ENCODE results near the gene HLA-DRB5.
"Not testable (repeated sequence)": the region's sequence is repeated elsewhere in the genome, so short reads cannot be mapped to it uniquely, and the experiment has no call there.

The HLA-DRB5 gene

GRCh38 chr6:32529697-32530430 lies at the start of gene HLA-DRB5:
HLA-DRB5 (minus strand) TSS chr6:32530287; CDS start chr6:32530224, 63 bp downstream.
- no peak for TF ChIP-seq POLR2A (IDR thresholded peaks at IDR 0.05; ENCODE audit: low read length)
- no peak for TF ChIP-seq GATA1 (IDR thresholded peaks at IDR 0.05; ENCODE audit: low read depth, low read length)

GRCh38 chr6:32578962-32579361 lies 48.9 kb upstream of the HLA-DRB5 start:
- DNase-seq: no peak
- no peak for TF ChIP-seq GATA1 (IDR thresholded peaks at IDR 0.05; ENCODE audit: low read depth, low read length)
- TF ChIP-seq POLR2A (IDR thresholded peaks at IDR 0.05; ENCODE audit: low read length): no peak

More at GRCh38 chr6:32529697-32530430, at the start of gene HLA-DRB5:
- no peak for DNase-seq

- DNase-seq: not testable (repeated sequence)
Measured at GRCh38 chr6:32577493-32577892, 47.4 kb upstream of the HLA-DRB5 start.

GRCh38 chr6:32576250-32576649 lies 46.2 kb upstream of the HLA-DRB5 start:
- TF ChIP-seq POLR2A (IDR thresholded peaks at IDR 0.05; ENCODE audit: low read length) (no peak), GATA1 (IDR thresholded peaks at IDR 0.05; ENCODE audit: low read depth, low read length) (no peak)
- no peak for DNase-seq

DNA sequence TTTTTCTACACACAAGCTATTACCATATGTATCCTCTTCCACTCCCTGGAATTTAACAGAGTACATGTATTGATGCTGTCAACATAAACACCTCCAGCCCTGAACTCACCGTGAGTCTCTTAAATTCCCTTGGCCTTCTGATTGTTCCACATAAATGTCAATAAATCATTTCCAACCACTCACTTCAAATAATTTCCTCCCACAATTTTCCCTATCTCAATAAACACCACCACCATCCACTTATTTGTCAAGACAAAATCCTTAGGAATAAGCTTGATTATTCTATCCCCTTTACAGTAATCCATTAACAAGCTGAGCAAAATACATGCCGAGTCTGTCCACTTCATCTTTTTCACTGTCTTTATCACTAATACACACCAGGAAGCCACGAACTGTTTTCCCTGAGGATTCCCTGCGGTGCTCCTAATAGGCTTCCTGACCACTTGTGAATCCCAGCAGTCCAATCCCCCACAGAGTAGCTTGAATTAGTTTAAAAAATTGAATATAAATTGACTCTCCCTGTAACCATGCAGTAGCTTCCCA lies 40.3 kb upstream of the HLA-DRB5 start:
- no peak for TF ChIP-seq GATA1 (IDR thresholded peaks at IDR 0.05; ENCODE audit: low read depth, low read length)
- no peak for TF ChIP-seq POLR2A (IDR thresholded peaks at IDR 0.05; ENCODE audit: low read length)
- no peak for DNase-seq

- TF ChIP-seq GATA1 (IDR thresholded peaks at IDR 0.05; ENCODE audit: low read depth, low read length) (no peak), POLR2A (IDR thresholded peaks at IDR 0.05; ENCODE audit: low read length) (no peak)
- no peak for DNase-seq
Measured at GRCh38 chr6:32568561-32568960, 38.5 kb upstream of the HLA-DRB5 start.

GRCh38 chr6:32566957-32567356 lies 36.9 kb upstream of the HLA-DRB5 start:
- TF ChIP-seq GATA1 (IDR thresholded peaks at IDR 0.05; ENCODE audit: low read depth, low read length): no peak
- no peak for TF ChIP-seq POLR2A (IDR thresholded peaks at IDR 0.05; ENCODE audit: low read length)
- DNase-seq: no peak

- no peak for DNase-seq
- TF ChIP-seq POLR2A (IDR thresholded peaks at IDR 0.05; ENCODE audit: low read length): no peak
- no peak for TF ChIP-seq GATA1 (IDR thresholded peaks at IDR 0.05; ENCODE audit: low read depth, low read length)
Measured at GRCh38 chr6:32565511-32565910, 35.4 kb upstream of the HLA-DRB5 start.

- no peak for TF ChIP-seq POLR2A (IDR thresholded peaks at IDR 0.05; ENCODE audit: low read length)
- no peak for TF ChIP-seq GATA1 (IDR thresholded peaks at IDR 0.05; ENCODE audit: low read depth, low read length)
- no peak for DNase-seq
Measured at GRCh38 chr6:32562940-32563339, 32.9 kb upstream of the HLA-DRB5 start.

GRCh38 chr6:32559747-32560146 lies 29.7 kb upstream of the HLA-DRB5 start:
- DNase-seq: no peak
- TF ChIP-seq POLR2A (IDR thresholded peaks at IDR 0.05; ENCODE audit: low read length): no peak
- no peak for TF ChIP-seq GATA1 (IDR thresholded peaks at IDR 0.05; ENCODE audit: low read depth, low read length)

DNA sequence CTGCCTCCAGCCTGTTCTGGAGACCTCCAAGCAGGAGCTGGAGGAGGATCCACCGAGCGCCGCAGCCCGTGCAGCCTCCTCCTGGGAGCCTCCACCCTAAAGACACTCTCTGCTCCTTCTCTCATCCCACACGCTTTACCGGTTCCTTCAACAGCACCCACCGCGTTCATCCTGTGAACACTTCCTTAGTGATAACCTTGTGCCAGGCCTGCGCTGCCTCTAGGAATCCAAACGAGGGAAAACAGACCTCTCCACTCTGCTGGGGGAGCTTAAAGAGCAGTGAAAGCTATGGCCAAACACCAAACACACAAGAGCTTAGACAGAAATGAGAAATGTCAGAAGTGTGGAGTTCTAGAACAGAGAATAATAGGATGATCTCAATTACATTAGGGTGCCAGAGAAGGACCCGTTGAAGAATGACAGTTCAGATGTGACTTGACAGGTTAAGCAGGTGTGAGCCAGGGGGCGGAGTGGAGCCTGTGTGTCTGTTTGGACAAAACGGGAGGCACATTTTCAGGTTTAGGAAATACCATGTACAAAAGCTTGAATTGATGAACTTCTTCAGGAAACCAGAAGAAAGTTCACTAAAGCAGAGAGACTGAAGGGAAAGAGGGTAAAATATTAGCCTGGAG lies 28.5 kb upstream of the HLA-DRB5 start:
- TF ChIP-seq POLR2A (IDR thresholded peaks at IDR 0.05; ENCODE audit: low read length) (no peak), GATA1 (IDR thresholded peaks at IDR 0.05; ENCODE audit: low read depth, low read length) (no peak)
- DNase-seq: no peak

DNA sequence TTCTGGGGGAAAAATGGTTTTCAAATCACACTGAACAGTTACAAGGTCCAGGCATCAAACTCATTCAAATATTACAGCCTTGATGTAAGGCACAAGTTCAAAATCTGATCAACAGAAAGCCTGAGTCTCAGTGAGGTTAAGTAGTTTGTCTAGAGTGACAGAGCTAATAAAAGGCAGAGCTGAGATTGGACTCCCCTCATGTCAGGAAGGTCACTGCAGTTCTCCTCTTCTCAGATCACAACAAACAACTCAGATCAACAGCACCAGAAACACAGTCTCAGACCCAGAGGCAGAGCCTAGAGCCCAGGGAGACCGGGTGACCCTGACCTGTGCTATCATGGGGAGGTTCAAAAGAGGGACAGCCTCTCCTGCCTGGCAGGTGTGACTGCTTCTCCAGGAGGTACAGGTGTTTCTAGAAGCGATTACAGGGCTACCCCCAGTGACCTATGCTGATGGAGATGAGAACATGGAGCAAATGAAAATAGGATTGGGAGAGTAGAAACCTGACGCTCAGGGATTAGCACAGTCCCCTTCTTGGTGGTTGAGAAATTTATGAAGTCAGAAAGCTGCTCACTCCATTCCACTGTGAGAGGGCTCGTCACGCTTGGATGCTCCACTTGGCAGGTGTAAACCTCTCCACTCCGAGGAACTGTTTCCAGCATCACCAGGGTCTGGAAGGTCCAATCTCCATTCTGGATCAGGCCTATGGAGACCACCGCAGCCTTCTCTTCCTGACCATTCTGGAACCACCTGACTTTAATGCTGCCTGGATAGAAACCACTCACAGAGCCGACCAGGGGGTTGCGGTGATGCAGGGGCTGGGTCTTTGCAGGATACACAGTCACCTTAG lies 24.3 kb upstream of the HLA-DRB5 start:
- no peak for TF ChIP-seq POLR2A (IDR thresholded peaks at IDR 0.05; ENCODE audit: low read length)
- TF ChIP-seq GATA1 (IDR thresholded peaks at IDR 0.05; ENCODE audit: low read depth, low read length): no peak
- no peak for DNase-seq

DNA sequence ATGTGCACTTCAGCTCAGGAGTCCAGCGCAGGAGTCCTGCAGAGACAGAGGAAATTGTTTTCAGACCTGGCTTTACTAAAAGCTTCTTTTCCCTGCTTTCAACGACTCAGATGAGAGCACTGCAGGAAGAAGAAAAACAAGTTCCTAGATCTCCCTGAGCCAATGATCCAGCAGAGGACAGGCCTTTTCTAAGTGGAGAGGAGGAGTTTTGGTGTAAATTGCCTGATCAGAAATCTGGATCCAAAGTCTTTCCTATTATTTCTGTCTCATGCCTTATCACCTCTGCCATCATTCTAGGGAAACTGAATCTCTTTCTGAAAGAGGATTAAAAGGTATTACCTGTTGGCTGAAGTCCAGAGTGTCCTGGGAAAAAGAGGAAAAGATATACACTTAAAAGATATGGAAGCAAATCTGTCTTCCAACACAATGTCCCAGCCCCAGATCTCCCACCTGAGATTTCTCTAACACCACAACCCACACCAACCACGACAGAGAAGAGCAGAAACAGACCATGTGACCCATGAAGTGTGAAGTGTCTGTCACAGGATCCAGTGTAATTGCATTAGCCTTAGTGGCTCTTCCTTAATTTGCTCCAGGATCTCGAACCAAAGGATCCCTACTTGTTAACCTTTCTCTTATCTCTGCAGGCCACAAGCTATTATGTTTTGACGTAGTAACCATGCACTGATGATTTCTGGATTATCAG lies 23.1 kb upstream of the HLA-DRB5 start:
- no peak for DNase-seq
- no peak for TF ChIP-seq POLR2A (IDR thresholded peaks at IDR 0.05; ENCODE audit: low read length)
- no peak for TF ChIP-seq GATA1 (IDR thresholded peaks at IDR 0.05; ENCODE audit: low read depth, low read length)
